NB4 (cell line): Measurements from ENCODE around the gene CLIC5.

ENCODE experiments used
- CTCF ChIP-seq: IDR thresholded peaks from one replicate; pipeline ENCODE4 v1.5.1; 2012; ENCODE audit warnings: low read depth, low read length
- POLR2A ChIP-seq: IDR thresholded peaks from 2 replicates; pipeline ENCODE4 v1.6.1; 2011; ENCODE audit warnings: mild to moderate bottlenecking; ENCODE audit not compliant: insufficient read length; ENCODE audit errors: extremely low read depth

GRCh38 chr6:45920819-45921511 is 94.7 kb downstream of the CLIC5 start:
- TF ChIP-seq CTCF (no peak), POLR2A (no peak)
